C4-2B (cell line): ENCODE measurements around the gene GRIK4.

Experiments used
- ZFX ChIP-seq: fragments of 450-650 bp; IDR thresholded peaks from 2 replicates; pipeline ENCODE4 v1.6.1; 2017
- TF ChIP-seq, protein P1 (sequence below): fragments of 450-650 bp; conservative IDR thresholded peaks from 2 replicates; pipeline ENCODE4 v1.5.1; 2017; ENCODE audit warnings: mild to moderate bottlenecking

DNA sequence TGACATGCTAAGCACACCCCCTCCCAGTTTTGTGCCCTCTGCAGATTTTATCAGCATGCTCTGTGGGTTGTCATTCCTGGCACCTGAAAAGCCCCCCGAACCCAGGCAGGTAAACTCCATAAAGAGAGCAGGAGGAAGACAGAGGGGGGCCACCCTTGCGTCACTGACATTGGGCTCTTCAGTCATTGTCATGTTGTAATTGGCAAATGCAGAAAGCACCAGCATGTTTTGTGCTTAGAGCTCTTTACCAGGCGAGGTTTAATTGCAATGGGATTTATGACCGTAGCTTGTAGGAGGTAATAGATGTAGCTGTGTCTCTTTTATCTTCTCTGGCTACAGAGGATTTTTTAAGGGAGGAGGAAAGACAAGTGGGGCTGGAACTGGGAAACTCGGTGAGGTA, 201.7 kb downstream of the GRIK4 start:
- TF ChIP-seq, protein P1, sequence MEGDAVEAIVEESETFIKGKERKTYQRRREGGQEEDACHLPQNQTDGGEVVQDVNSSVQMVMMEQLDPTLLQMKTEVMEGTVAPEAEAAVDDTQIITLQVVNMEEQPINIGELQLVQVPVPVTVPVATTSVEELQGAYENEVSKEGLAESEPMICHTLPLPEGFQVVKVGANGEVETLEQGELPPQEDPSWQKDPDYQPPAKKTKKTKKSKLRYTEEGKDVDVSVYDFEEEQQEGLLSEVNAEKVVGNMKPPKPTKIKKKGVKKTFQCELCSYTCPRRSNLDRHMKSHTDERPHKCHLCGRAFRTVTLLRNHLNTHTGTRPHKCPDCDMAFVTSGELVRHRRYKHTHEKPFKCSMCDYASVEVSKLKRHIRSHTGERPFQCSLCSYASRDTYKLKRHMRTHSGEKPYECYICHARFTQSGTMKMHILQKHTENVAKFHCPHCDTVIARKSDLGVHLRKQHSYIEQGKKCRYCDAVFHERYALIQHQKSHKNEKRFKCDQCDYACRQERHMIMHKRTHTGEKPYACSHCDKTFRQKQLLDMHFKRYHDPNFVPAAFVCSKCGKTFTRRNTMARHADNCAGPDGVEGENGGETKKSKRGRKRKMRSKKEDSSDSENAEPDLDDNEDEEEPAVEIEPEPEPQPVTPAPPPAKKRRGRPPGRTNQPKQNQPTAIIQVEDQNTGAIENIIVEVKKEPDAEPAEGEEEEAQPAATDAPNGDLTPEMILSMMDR: no peak
- no peak for TF ChIP-seq ZFX
